ENCODE measurements around the gene PDCL3. TPM values are rescaled to one million over a fixed set of nuclear protein-coding genes. Genes with fewer than 3 reads are reported as not detected.

PDCL3 gene
- polyA plus RNA-seq, 1 donor from 2014 or later, result 18.5 TPM

DNA sequence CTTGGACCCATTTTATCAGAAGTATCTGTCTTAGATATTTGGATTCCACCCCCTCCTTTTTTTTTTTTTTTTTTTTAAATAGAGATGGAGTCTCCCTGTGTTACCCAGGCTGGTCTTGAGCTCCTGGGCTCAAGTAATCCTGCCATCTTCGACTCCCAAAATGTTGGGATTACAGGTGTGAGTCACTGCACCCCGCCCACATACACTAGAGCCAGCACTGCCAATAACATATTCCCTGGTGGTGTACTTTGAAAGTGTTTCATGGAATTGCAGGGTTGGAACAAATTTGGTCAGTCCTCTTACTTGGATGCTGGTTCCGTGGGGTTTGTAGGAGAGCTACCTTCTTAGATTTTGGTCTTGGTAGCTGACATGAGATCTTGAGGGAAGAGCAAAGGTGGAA, 15.0 kb downstream of the PDCL3 start:
- Histone ChIP-seq H3K36me3 (ENCODE audit: insufficient read depth, low read length) (peaks cover 6% of the 10 kb centered on the region), H3K79me2 (replicated peaks; ENCODE audit: insufficient read depth, low read length) (no peaks in the 10 kb centered on the region), H3K4me3 (ENCODE audit: low read length) (no peak overlapping the region), H3K9me3 (ENCODE audit: low read length) (no peaks in the 10 kb centered on the region), H3K27ac (ENCODE audit: low read length) (no peak overlapping the region), H3K27me3 (ENCODE audit: insufficient read depth, low read depth, low read length) (no peaks in the 10 kb centered on the region), H2AFZ (ENCODE audit: low read depth, low read length) (no peak overlapping the region), H3K4me2 (ENCODE audit: low read length) (no peak overlapping the region), H3K9me2 (ENCODE audit: insufficient read depth, low read length) (no peaks in the 10 kb centered on the region), H3K9ac (ENCODE audit: low read length) (no peak overlapping the region), H3F3A (ENCODE audit: insufficient read depth, low read length, poor library complexity, severe bottlenecking) (no peaks in the 10 kb centered on the region), H4K20me1 (ENCODE audit: insufficient read depth) (no peaks in the 10 kb centered on the region)
- no peak for TF ChIP-seq EZH2 (IDR thresholded peaks at IDR 0.05; ENCODE audit: borderline replicate concordance, insufficient read depth, low read length, poor library complexity, severe bottlenecking)
- TF ChIP-seq, protein P1, sequence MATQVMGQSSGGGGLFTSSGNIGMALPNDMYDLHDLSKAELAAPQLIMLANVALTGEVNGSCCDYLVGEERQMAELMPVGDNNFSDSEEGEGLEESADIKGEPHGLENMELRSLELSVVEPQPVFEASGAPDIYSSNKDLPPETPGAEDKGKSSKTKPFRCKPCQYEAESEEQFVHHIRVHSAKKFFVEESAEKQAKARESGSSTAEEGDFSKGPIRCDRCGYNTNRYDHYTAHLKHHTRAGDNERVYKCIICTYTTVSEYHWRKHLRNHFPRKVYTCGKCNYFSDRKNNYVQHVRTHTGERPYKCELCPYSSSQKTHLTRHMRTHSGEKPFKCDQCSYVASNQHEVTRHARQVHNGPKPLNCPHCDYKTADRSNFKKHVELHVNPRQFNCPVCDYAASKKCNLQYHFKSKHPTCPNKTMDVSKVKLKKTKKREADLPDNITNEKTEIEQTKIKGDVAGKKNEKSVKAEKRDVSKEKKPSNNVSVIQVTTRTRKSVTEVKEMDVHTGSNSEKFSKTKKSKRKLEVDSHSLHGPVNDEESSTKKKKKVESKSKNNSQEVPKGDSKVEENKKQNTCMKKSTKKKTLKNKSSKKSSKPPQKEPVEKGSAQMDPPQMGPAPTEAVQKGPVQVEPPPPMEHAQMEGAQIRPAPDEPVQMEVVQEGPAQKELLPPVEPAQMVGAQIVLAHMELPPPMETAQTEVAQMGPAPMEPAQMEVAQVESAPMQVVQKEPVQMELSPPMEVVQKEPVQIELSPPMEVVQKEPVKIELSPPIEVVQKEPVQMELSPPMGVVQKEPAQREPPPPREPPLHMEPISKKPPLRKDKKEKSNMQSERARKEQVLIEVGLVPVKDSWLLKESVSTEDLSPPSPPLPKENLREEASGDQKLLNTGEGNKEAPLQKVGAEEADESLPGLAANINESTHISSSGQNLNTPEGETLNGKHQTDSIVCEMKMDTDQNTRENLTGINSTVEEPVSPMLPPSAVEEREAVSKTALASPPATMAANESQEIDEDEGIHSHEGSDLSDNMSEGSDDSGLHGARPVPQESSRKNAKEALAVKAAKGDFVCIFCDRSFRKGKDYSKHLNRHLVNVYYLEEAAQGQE (IDR thresholded peaks at IDR 0.05; ENCODE audit: borderline replicate concordance), result no peak
- TF ChIP-seq, protein P2, sequence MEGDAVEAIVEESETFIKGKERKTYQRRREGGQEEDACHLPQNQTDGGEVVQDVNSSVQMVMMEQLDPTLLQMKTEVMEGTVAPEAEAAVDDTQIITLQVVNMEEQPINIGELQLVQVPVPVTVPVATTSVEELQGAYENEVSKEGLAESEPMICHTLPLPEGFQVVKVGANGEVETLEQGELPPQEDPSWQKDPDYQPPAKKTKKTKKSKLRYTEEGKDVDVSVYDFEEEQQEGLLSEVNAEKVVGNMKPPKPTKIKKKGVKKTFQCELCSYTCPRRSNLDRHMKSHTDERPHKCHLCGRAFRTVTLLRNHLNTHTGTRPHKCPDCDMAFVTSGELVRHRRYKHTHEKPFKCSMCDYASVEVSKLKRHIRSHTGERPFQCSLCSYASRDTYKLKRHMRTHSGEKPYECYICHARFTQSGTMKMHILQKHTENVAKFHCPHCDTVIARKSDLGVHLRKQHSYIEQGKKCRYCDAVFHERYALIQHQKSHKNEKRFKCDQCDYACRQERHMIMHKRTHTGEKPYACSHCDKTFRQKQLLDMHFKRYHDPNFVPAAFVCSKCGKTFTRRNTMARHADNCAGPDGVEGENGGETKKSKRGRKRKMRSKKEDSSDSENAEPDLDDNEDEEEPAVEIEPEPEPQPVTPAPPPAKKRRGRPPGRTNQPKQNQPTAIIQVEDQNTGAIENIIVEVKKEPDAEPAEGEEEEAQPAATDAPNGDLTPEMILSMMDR (IDR thresholded peaks at IDR 0.05; ENCODE audit: poor library complexity, severe bottlenecking), result no peak
- TF ChIP-seq TAF1 (IDR thresholded peaks at IDR 0.05; ENCODE audit: low read depth), result no peak
- TF ChIP-seq MXI1 (conservative IDR thresholded peaks at IDR 0.05; ENCODE audit: poor library complexity, severe bottlenecking), result no peak
- TF ChIP-seq POLR2AphosphoS5 (IDR thresholded peaks at IDR 0.05), result no peak
- TF ChIP-seq RAD21 (conservative IDR thresholded peaks at IDR 0.05), result no peak
- no peak for TF ChIP-seq SMC3 (conservative IDR thresholded peaks at IDR 0.05; ENCODE audit: poor library complexity)
- TF ChIP-seq EP300 (conservative IDR thresholded peaks at IDR 0.05; ENCODE audit: poor library complexity, severe bottlenecking), result no peak

DNA sequence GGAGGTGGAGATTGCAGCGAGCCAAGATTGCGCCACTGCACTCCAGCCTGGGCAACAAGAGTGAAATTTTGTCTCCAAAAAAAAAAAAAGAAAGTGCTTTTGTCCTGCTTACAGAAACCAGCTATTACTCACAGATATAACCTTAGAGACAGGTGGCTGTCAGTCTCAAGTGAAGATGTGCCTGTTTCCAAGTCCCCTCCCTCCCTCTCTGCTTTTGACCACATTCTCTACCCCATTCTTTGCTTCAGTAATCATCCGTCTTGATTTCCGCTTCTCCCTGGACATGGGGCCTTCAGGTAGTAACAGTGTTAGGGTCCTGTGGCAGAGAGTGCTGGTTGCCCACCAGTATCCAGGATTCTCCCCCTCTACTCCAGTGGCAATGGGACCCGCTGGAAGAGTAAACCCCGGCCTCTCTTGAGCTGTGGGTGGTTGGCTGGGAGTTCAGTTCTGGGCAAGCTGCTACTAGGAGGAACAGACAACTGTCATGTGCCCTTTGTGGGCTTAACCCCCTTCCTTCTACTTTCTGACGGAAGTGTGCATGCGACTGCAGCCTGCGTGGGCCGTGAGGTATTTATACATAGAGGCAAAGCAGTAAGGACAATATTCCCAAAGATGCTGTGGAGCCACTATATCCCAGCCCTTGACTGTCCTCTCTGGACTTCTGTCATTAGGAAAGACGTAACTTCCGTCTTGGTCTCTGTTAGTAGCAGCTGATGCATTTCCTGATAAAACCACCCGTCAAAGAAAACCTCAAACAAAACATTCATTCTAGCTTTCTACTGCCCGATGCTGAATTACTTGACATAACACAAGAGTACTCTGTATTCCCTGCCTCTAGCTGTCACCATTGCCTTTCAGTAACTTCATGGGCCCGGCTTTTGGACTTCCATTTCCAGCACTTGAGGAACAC, 17.8 kb downstream of the PDCL3 start:
- no peak for TF ChIP-seq MXI1 (conservative IDR thresholded peaks at IDR 0.05; ENCODE audit: poor library complexity, severe bottlenecking)
- TF ChIP-seq, protein P1 (IDR thresholded peaks at IDR 0.05; ENCODE audit: borderline replicate concordance), result no peak
- no peak for TF ChIP-seq EP300 (conservative IDR thresholded peaks at IDR 0.05; ENCODE audit: poor library complexity, severe bottlenecking)
- no peak for TF ChIP-seq POLR2AphosphoS5 (IDR thresholded peaks at IDR 0.05)
- TF ChIP-seq SMC3 (conservative IDR thresholded peaks at IDR 0.05; ENCODE audit: poor library complexity), result no peak
- no peak for TF ChIP-seq EZH2 (IDR thresholded peaks at IDR 0.05; ENCODE audit: borderline replicate concordance, insufficient read depth, low read length, poor library complexity, severe bottlenecking)
- TF ChIP-seq, protein P2 (IDR thresholded peaks at IDR 0.05; ENCODE audit: poor library complexity, severe bottlenecking), result no peak
- TF ChIP-seq RAD21 (conservative IDR thresholded peaks at IDR 0.05), result no peak
- TF ChIP-seq TAF1 (IDR thresholded peaks at IDR 0.05; ENCODE audit: low read depth), result no peak
- no peaks in the 10 kb centered on the region for H3K36me3 ChIP-seq (ENCODE audit: insufficient read depth, low read length)
- H3K9me2 ChIP-seq (ENCODE audit: insufficient read depth, low read length), result no peaks in the 10 kb centered on the region
- H3K9ac ChIP-seq (ENCODE audit: low read length), result no peak overlapping the region
- H3K27me3 ChIP-seq (ENCODE audit: insufficient read depth, low read depth, low read length), result no peaks in the 10 kb centered on the region
- no peaks in the 10 kb centered on the region for H3K79me2 ChIP-seq (replicated peaks; ENCODE audit: insufficient read depth, low read length)
- H3K27ac ChIP-seq (ENCODE audit: low read length), result no peak overlapping the region
- no peak overlapping the region for H3K4me2 ChIP-seq (ENCODE audit: low read length)
- H3F3A ChIP-seq (ENCODE audit: insufficient read depth, low read length, poor library complexity, severe bottlenecking), result no peaks in the 10 kb centered on the region
- no peak overlapping the region for H2AFZ ChIP-seq (ENCODE audit: low read depth, low read length)
- no peak overlapping the region for H3K4me3 ChIP-seq (ENCODE audit: low read length)
- no peaks in the 10 kb centered on the region for H4K20me1 ChIP-seq (ENCODE audit: insufficient read depth)
- H3K9me3 ChIP-seq (ENCODE audit: low read length), result no peaks in the 10 kb centered on the region
